HepG2 (cell line): Measurements from ENCODE around the gene MAPK4. TPM values are rescaled to one million over a fixed set of nuclear protein-coding genes. Genes with fewer than 3 reads are reported as not detected.
A peak's percentile ranks its signal among the peaks of the same experiment; 100 is the strongest.

ENCODE experiments used
- ATAC-seq: fragments of 200-7000 bp; cut with Tn5 transposase; 3 replicates; pipeline ENCODE4 v1.9.1; 2020; ENCODE audit warnings: mild to moderate bottlenecking, moderate library complexity
- BruUV-seq: library from RNA; stranded (reverse); fragments of 400-500 nt; replicated peaks from 2 replicates; lab custom pipeline; 2021; lab: Mats Ljungman, UMichigan
- CTCF ChIA-PET: fragments of 300-600 bp; formaldehyde crosslinking; extraction: SDS; loops from one replicate; lab custom pipeline; 2021; ENCODE audit warnings: low total read pairs, inconsistent platforms, low intra/inter-chr PET ratio; lab: Yijun Ruan, JAX
- POLR2A ChIA-PET: fragments of 350-600 bp; sonication (Branson Sonifier 250); formaldehyde crosslinking; loops from one replicate; lab custom pipeline; 2020; ENCODE audit warnings: antibody characterized with exemption, inconsistent platforms; lab: Yijun Ruan, JAX
- DNase-seq: peaks from one replicate; pipeline ENCODE4 v3.0.0-alpha.2; 2015; ENCODE audit warnings: low spot score
- FAIRE-seq: peaks from 3 replicates; lab custom pipeline; 2011; peaks lifted over from hg19 to GRCh38; lab: Jason Lieb, UNC
- H2AFZ ChIP-seq: one replicate; pipeline ENCODE4 v1.6.1; 2011; ENCODE audit warnings: low read length, inconsistent platforms
- H3K27ac ChIP-seq: fragments of 300-600 bp; 3 replicates; pipeline ENCODE4 v1.8.0; 2011; ENCODE audit warnings: mixed run types, mild to moderate bottlenecking, mixed read lengths, low read length, inconsistent platforms; ENCODE audit not compliant: insufficient read depth; ENCODE audit errors: extremely low read length
- H3K27me3 ChIP-seq, 2 experiments: fragments of 200-600 bp in 1 of 2; 2 replicates in 1 of 2; 3 replicates in 1 of 2; pipeline versions ENCODE4 v1.6.0 to v1.8.0; 2011; ENCODE audit warnings: low read length in 2 of 2, mild to moderate bottlenecking in 2 of 2, moderate library complexity in 2 of 2, inconsistent platforms in 1 of 2; ENCODE audit not compliant: insufficient read depth in 2 of 2, control insufficient read depth in 1 of 2
- H3K36me3 ChIP-seq, 2 experiments: fragments of 200-600 bp in 1 of 2; replicated peaks in 1 of 2; 2 replicates in 1 of 2; 3 replicates in 1 of 2; pipeline versions ENCODE4 v1.5.1 to v1.8.0; 2011; ENCODE audit warnings: low read length in 2 of 2, inconsistent platforms in 1 of 2; ENCODE audit not compliant: insufficient read depth in 2 of 2, control insufficient read depth in 1 of 2
- H3K4me1 ChIP-seq: 2 replicates; pipeline ENCODE4 v1.5.1; 2012; ENCODE audit warnings: low read length, inconsistent platforms; ENCODE audit not compliant: insufficient read depth
- H3K4me2 ChIP-seq: 2 replicates; pipeline ENCODE4 v1.6.0; 2011; ENCODE audit warnings: low read depth, low read length, inconsistent platforms
- H3K4me3 ChIP-seq, 3 experiments: fragments of 200-600 bp in 1 of 3; sonication (generic), shearing (Covaris generic) in 1 of 3; replicated peaks in 1 of 3; 2 replicates each; pipeline ENCODE4 v1.5.1; 2011 to 2016; ENCODE audit warnings: low read length in 3 of 3, inconsistent platforms in 2 of 3, low read depth in 2 of 3, mild to moderate bottlenecking in 2 of 3, control low read depth in 1 of 3, mixed read lengths in 1 of 3; ENCODE audit not compliant: insufficient read depth in 1 of 3
- H3K79me2 ChIP-seq: one replicate; pipeline ENCODE4 v1.6.1; 2011; ENCODE audit warnings: low read length, inconsistent platforms; ENCODE audit not compliant: insufficient read depth
- H3K9ac ChIP-seq: 2 replicates; pipeline ENCODE4 v1.6.0; 2011; ENCODE audit warnings: mild to moderate bottlenecking, low read depth, low read length, inconsistent platforms; ENCODE audit not compliant: insufficient read depth
- H3K9me3 ChIP-seq: 2 replicates; pipeline ENCODE4 v1.5.1; 2012; ENCODE audit warnings: mild to moderate bottlenecking, low read length
- H4K20me1 ChIP-seq: 2 replicates; pipeline ENCODE4 v1.6.0; 2011; ENCODE audit warnings: inconsistent platforms, mild to moderate bottlenecking, low read length, moderate library complexity; ENCODE audit not compliant: insufficient read depth
- ATF7 ChIP-seq, 2 experiments: fragments of 450-650 bp in 1 of 2; sonication (generic) in 1 of 2; formaldehyde crosslinking in 1 of 2; IDR thresholded peaks; 2 replicates each; pipeline versions ENCODE4 v1.4.0 to v1.6.1; 2016 to 2020; ENCODE audit warnings: antibody characterized with exemption in 1 of 2, mild to moderate bottlenecking in 1 of 2, missing genetic modification reagents in 1 of 2
- EP300 ChIP-seq, 3 experiments: sonication (generic) in 1 of 3; formaldehyde crosslinking in 1 of 3; IDR thresholded peaks; 2 replicates each; pipeline versions ENCODE4 v1.5.1 to v1.6.1; 2011 to 2020; ENCODE audit warnings: low read depth in 2 of 3, low read length in 2 of 3, borderline replicate concordance in 1 of 3, improper control_type of control experiment in 1 of 3, mild to moderate bottlenecking in 1 of 3, missing genetic modification reagents in 1 of 3, moderate library complexity in 1 of 3
- ETV5 ChIP-seq: IDR thresholded peaks from 2 replicates; pipeline ENCODE4 v1.6.1; 2018; ENCODE audit warnings: missing biosample characterization, missing genetic modification reagents, inconsistent platforms, borderline replicate concordance
- FOXO4 ChIP-seq: sonication (generic); formaldehyde crosslinking; conservative IDR thresholded peaks from 2 replicates; pipeline ENCODE4 v1.8.1; 2023; ENCODE audit warnings: missing genetic modification reagents
- NR2F2 ChIP-seq: IDR thresholded peaks from 2 replicates; pipeline ENCODE4 v1.6.1; 2012; ENCODE audit warnings: low read depth, inconsistent platforms, borderline replicate concordance
- ZFP82 ChIP-seq: sonication (generic); formaldehyde crosslinking; IDR thresholded peaks from 2 replicates; pipeline ENCODE4 v1.5.1; 2020; ENCODE audit warnings: mild to moderate bottlenecking, missing genetic modification reagents, borderline replicate concordance
- ZNF337 ChIP-seq: sonication (generic); formaldehyde crosslinking; IDR thresholded peaks from 2 replicates; pipeline ENCODE4 v1.5.1; 2020; ENCODE audit warnings: missing genetic modification reagents, low read depth, mild to moderate bottlenecking, borderline replicate concordance
- ZNF550 ChIP-seq: sonication (generic); formaldehyde crosslinking; IDR thresholded peaks from 2 replicates; pipeline ENCODE4 v1.4.0; 2020; ENCODE audit warnings: mild to moderate bottlenecking, missing genetic modification reagents, borderline replicate concordance
- ZNF749 ChIP-seq: sonication (generic); formaldehyde crosslinking; IDR thresholded peaks from 2 replicates; pipeline ENCODE4 v1.8.0; 2022; ENCODE audit warnings: mild to moderate bottlenecking, missing genetic modification reagents, moderate library complexity, borderline replicate concordance
- WGBS: methylation state at CpG from one replicate; pipeline ENCODE4 v1.1.6; 2017; ENCODE audit warnings: low lambda C conversion rate; 5-methylcytosine and 5-hydroxymethylcytosine counted together
- in situ Hi-C: cut with HindIII; loops from 2 replicates; pipeline ENCODE4 v1.10.0; 2017; ENCODE audit warnings: low pct_unique_long_range_greater_than_20kb; ENCODE audit not compliant: extremely low pct_ligation_motif_present
- intact Hi-C: fragments of 100-400 bp; cut with micrococcal nuclease; formaldehyde crosslinking; loops from one replicate; pipeline ENCODE4 v1.10.0; 2022; ENCODE audit not compliant: unreplicated experiment
- polyA plus RNA-seq, 8 experiments: library from polyadenylated mRNA; depleted of rRNA in 3 of 8; stranded (reverse) in 7 of 8; unstranded in 1 of 8; fragments of >200 nt; fragmentation: Illumina TruSeq in 4 of 8; extraction: Trizol in 4 of 8; gene quantifications; 2 replicates each; pipeline versions ENCODE4 v1.2.1 to v1.2.3, GENCODE V29; 2011 to 2016; ENCODE audit warnings: low read depth in 4 of 8, missing spikeins in 1 of 8, mixed read lengths in 1 of 8; ENCODE audit not compliant: insufficient read depth in 1 of 8
- total RNA-seq, 5 experiments: library from RNA; depleted of rRNA; stranded (reverse); fragments of >200 nt; fragmentation: Illumina TruSeq; extraction: Trizol; gene quantifications; 2 replicates each; pipeline ENCODE4 v1.2.3, GENCODE V29; 2016; ENCODE audit warnings: low read depth in 1 of 5

Gene MAPK4
- total and polyA plus RNA-seq, 2 of the 13 experiments (the other 11 are each of a cell fraction or from before 2014, with no cell fraction given), result not detected

GRCh38 chr18:50656841-50657470 lies 97.1 kb downstream of the MAPK4 start:
- Histone ChIP-seq H3K27me3 (peaks cover 0 to 5% of the 10 kb centered on the region in 2 experiments; a peak in 1 of 5 replicates), H2AFZ (no peak overlapping the region), H3K4me1 (peaks cover 18% of the 10 kb centered on the region), H3K4me3 (no peak overlapping the region), H3K79me2 (no peaks in the 10 kb centered on the region), H3K9ac (no peak overlapping the region), H4K20me1 (no peaks in the 10 kb centered on the region), H3K36me3 (no peaks in the 10 kb centered on the region)
- no peak for ATAC-seq
- no peak for FAIRE-seq
- BruUV-seq, result no TSS peak
- WGBS, result 47% methylated on average over 6 of the region's 8 CpGs
- in situ Hi-C loops, result no loop called here
- no peak for DNase-seq
- ChIA-PET CTCF (no interaction called here), POLR2A (no interaction called here)
- intact Hi-C loops, result loop anchor here (1.0 kb wide), 1 partner anchor 18 kb away; no protein-coding TSS in a partner anchor
- no peak for TF ChIP-seq ZNF749
- 0 out of 2 replicates have a peak, but pooled peaks have one; percentile 15 for TF ChIP-seq ATF7 (IDR thresholded peaks at IDR 0.05)
- no peak for TF ChIP-seq ATF7 (CRISPR knock-in tag; IDR thresholded peaks at IDR 0.05)
- TF ChIP-seq, all 625 proteins: peak for 1
- no peak overlapping the region for H3K4me2 ChIP-seq
- no peak overlapping the region for H3K27ac ChIP-seq
- H3K9me3 ChIP-seq, result peaks cover 3% of the 10 kb centered on the region

- no peak overlapping the region for H3K27ac ChIP-seq
- intact Hi-C loops (no loop called here), in situ Hi-C loops (no loop called here)
- no peak overlapping the region for H2AFZ ChIP-seq
- BruUV-seq, result no TSS peak
- peaks cover 0 to 5% of the 10 kb centered on the region in 2 experiments; a peak in 1 of 5 replicates for H3K27me3 ChIP-seq
- peaks cover 18% of the 10 kb centered on the region for H3K4me1 ChIP-seq
- ChIA-PET CTCF (no interaction called here), POLR2A (no interaction called here)
- FAIRE-seq, result no peak
- H3K4me2 ChIP-seq, result no peak overlapping the region
- H3K36me3 ChIP-seq, result no peaks in the 10 kb centered on the region
- 44% methylated on average over 5 of the region's 5 CpGs for WGBS
- H3K9me3 ChIP-seq, result peaks cover 7% of the 10 kb centered on the region
- no peak for TF ChIP-seq ZNF337
- TF ChIP-seq NR2F2, result no peak
- no peak for TF ChIP-seq FOXO4 (CRISPR knock-in tag)
- TF ChIP-seq ZFP82 (CRISPR knock-in tag), result no peak
- no peak for TF ChIP-seq ETV5
- no peak for TF ChIP-seq ZNF550 (CRISPR knock-in tag)
- no peak for TF ChIP-seq EP300 (IDR thresholded peaks at IDR 0.05; ENCODE audit: low read depth in 2 of 2, low read length in 2 of 2)
- no peak for TF ChIP-seq EP300 (CRISPR knock-in tag; IDR thresholded peaks at IDR 0.05; ENCODE audit: borderline replicate concordance)
- no peak overlapping the region for H3K4me3 ChIP-seq
- H4K20me1 ChIP-seq, result no peaks in the 10 kb centered on the region
- H3K79me2 ChIP-seq, result no peaks in the 10 kb centered on the region
- H3K9ac ChIP-seq, result no peak overlapping the region
- no peak for ATAC-seq
- DNase-seq, result no peak
Measured at GRCh38 chr18:50658601-50659000, 98.7 kb downstream of the MAPK4 start.
